AG08395 (cell line): ENCODE measurements around the gene C1orf105.
A peak's percentile ranks its signal among the peaks of the same experiment; 100 is the strongest.
"Not testable (repeated sequence)": the region's sequence is repeated elsewhere in the genome, so short reads cannot be mapped to it uniquely, and the experiment has no call there.

Experiments used
- DNase-seq: peaks from one replicate; pipeline ENCODE4 v3.0.0; 2012; ENCODE audit warnings: mixed read lengths, low spot score

C1orf105 gene, protein sequence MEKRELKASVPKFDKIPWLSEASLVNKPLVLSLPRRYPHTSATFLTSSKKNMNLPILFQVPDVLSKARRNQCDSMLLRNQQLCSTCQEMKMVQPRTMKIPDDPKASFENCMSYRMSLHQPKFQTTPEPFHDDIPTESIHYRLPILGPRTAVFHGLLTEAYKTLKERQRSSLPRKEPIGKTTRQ

DNA sequence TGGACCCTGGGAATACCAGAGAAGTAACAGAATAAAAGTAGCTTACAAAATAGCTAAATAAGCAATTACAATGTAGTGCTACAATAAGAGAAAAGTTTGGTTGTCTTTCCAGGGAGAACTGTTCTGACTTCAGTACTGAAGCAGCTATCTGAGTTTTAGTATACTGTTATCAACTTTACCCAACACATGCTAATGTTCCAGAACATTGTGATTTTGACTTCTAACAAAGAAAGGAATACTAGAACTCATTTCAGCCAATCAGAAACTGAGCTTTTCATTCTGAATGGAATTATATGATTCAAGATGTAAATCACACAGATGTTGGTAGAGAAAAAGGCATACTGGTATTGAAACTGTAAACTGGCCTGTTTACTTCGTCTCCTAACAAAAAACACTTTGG lies at the start of gene C1orf105:
TSS of gene C1orf105 (plus strand) at position 301 of the 400 bp plus-strand sequence. CDS start 201 bp downstream, outside the sequence.
- DNase-seq: no peak

DNA sequence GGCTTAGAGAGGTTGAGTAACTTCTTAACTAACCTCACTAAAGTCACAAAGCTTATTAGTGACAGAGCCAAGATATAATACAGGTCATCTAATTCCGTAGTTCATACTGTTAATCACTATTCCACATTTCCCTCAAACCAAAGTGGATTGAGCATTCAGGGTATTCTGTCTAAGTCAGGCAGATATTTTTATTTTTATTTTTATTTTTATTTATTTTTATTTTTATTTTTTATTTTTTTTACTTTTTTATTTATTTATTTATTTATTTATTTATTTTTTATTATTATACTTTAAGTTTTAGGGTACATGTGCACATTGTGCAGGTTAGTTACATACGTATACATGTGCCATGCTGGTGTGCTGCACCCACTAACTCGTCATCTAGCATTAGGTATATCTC lies 48.8 kb upstream of the C1orf105 start:
- DNase-seq: not testable (repeated sequence)

DNA sequence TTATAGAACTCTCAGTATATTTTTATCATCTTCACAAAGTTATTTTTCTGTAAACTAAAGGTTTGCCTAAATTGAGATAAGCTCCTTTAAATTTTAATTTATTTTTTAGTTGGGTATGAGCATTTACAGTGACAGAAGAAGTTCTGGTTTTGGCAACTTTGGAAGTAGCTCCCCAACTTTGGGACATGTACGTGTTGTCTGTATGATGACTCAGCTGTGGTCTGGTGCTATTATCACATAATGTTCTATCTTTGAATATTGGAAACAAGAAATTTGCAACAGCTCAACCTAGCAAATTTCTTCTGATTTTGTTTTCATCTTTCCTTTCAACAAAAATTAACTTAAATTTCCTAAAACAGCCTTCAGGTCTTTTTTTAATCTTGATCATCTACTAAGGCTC lies 46.6 kb upstream of the C1orf105 start:
- DNase-seq: peak; percentile 7

DNA sequence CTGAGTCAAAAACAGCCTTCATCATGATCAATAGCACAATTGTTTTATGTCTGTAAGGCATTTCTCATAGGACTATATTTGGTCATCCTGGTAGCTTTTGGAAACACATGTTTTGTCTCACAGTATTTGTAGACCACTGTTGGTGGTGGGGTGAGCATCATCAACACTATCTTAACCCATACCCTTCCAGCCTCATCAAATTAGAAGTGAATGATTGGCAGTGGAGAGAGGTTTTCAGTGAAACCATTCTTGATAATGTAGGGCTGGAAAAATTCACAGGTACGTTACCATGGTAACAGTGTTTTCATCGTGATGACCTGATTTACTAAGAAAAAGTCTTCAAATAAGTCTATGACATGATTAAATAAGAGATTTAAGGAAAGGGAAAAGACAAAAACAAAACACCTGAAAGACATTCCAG lies 45.3 kb upstream of the C1orf105 start:
- DNase-seq: no peak

DNA sequence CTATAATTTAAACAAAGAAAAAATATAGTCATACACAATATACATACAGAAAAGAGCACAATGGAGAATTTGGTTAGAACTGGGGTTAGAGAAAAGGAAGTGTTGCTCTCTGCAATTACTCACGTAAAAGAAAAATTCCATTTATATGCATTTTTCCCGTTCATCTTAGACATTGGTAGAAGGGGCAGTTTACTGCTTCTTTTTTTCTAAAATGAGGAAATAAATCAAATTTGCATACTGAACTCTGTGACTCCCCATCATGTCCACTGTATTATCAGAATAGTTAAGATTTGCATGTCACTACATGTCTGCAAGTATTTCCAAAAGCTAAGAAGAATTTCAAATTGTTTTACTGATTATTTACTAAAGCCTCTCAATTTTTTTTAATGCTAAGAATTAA lies 44.1 kb upstream of the C1orf105 start:
- no peak for DNase-seq

DNA sequence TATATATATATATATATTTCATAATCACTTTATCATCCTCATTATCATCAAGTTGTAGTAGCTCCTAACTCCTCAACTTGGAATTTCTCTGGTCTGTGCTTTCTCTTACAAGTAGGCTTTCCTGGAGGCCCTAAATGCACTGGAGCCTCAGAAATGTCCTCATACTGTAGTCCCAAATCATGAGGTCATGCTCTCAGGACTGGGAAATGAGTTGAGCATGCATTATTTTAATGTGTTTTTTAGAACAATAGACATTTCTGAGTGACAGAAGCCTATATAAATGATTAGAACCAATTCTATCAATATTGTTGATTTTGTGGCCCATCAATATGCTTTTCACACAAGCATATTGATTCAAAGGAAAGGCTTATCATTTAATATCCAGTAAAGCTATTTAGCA lies 42.9 kb upstream of the C1orf105 start:
- DNase-seq: no peak

DNA sequence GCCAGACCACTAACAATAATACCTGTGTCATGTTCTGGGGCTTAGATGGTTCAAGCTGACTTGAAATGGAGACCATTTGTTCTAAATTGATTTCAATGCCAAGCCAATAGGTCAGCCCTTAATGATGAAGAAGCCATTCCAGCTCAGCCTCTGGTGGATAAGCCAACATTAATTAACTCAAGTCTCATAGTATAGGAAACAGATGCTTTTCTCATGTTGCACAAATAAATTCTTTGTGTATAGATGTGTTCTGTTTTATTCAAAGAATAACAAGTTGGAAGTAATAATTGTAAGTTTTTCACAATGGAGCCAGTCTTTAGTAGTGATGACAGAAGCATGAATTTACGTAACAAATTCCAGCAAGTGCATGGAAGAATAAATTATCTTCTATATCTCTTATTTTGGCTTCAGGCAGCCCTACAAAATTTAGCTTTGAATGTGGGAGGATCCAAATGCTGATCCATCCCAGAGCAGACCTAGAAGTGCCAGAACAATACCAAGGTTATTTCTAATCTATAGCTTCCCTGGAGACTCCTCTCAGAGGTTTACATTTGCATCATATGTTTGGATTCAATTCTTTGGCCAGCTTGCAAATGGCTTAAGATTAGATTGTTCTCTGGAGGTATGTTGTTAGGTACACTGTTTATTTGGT lies 42.2 kb upstream of the C1orf105 start:
- no peak for DNase-seq

DNA sequence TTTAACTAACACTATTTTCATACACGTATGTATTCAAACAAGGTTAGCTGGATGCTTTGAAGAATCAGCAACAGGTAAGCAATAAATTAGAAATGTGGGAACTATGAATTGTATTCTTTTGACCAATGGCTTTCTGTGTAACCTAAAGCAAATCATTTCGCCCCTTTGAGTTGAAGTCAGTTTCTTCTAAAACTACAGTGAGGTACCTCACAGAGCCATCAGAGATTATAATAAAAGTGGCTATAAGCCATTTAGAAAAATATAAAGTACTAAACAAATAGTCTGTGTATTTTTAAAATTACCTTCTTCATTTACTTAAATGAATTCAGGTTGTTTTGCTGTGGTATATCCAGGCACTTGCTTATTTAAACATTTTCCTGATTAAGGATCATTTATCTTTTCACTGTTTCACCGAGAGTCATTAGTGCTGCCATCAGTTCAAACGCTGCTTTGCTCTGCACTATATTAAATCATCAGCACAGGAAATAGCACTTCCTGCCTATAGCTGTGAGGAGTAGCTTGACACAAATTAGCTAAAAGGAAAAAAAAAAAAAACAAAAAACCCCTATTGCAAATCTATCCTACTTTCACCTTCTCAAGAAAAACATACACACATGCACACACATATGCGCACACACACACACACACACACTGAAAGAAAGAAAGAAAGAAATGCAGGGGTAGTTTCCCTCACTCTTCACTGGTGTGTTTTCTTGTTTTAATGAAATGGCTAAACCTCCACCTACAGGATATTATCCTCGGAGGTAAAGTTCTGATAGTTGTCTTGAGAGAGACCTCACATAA lies 39.8 kb upstream of the C1orf105 start:
- DNase-seq: no peak

DNA sequence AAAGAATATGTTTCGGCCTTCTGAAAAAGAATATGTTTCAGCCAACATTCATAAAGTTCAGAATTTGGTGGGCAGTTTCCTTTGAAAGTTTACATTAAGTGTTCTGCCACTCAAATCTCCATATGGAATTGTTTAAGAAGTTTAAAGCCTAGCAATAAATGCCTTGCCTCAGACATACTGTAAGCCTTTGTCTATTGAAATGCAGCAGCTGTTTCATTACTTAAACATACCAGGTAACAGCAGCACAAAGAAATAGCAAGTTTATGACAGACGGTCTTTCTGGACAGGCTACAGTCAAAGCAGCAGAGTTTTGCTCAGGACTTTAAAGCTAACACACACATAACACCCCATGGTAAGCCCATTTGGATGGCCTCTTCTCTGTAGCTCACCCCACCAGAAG lies 38.5 kb upstream of the C1orf105 start:
- no peak for DNase-seq

DNA sequence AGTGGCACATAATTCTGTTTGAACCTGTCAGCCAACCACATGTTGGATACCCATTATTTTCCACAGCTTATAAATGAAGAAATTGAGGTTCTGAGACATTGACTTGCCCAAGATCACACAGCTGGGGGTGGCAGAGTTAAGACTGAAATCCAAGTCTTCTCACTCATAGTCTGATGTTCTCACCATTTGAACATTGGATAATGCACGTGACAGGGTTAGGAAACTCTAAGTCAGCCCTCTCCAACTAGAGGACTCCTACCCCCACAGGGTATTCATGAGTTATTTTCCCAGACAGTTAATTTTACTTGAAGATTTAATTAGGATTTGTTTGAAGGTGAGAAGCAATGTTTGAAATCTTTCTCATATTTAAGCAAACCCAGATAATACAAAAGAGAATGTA lies 38.1 kb upstream of the C1orf105 start:
- no peak for DNase-seq

DNA sequence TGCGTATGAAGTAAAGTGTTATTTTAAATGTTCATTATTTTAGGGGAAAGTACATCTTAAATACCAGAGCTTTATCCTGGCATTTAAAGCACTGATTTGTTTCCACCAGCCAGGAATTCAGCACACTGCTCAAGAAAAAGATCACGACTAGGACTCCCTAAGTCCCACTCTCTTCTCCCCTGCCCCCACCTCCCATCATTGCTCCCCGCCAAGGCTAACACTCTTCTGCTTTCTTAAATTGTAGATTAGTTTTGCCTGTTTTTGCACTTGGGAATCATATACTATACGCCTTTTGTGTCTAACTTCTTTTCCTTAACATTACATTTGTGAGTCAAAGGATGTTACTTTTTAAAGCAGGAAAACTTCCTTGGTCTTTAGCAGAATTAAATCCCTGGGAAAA lies 37.5 kb upstream of the C1orf105 start:
- DNase-seq: no peak

DNA sequence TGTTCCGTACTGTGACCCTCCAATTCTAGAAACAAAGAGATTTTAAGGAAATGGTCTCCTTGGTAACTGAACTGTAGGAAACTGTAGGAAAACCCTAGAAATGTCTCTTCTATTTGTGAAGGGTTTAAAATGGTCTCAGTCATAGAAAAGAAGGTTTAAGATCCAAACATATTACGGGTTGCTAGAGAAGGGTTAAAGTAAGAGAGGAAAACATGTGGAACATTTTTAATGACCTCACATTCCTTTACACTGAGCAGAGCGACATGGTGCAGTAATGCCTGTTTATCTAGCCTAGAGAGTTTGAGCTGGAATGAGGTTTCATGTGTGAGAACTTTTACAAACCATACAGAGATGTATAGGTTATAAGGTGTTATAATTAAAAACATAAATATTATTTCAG lies 36.9 kb upstream of the C1orf105 start:
- DNase-seq: peak; percentile 74

DNA sequence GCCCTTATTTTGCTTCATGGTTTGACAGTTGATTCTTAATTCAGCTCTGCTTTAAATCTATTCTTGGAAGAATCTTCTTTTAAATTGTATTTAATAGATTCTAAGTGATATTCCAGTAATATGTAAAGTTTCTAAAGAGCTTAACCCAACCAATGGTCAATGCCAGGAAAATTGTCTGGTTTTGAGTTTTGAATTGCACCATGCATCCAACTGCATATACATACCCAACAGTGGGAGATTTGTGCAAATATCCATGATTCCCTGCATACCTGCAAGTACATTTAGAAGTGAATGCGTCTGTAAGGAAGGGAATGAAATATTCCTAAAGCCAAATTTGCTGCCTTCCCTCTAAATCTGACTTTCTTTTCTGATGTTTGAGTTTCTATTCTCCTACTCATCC lies 35.8 kb upstream of the C1orf105 start:
- DNase-seq: no peak

DNA sequence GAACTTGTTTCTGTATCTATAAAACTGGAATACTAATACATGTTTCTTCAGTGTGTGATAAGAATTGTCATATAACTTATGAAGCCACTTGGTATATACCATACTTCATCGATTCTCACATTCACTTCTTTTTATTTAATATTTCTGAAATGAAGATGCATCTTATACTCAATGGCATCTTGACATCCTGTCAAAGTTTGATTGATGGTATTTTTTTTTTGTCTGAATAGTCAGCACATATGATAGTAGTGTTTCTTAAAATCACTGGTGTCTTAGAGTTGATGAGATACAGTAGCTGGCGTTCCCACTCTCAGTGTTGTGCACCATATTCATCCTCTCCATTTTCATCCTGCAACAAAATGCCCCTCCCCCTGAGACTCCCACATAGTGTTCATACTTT lies 34.4 kb upstream of the C1orf105 start:
- DNase-seq: no peak

DNA sequence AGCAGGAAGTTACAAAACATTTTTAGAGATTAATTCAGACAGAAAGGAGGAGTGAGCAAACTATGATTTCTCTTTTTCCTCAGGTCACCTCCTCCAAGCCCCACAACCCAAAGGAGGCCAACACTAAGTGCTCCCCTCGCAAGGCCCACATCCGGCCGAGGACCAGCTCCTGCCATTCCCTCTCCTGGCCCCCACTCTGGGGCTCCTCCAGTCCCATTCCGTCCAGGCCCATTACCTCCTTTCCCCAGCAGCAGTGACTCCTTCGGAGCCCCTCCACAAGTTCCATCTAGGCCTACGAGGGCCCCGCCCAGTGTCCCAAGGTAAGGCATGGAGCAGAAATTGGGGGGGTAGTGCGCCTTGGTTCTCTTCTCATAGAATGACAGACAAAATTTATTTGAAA lies 32.0 kb upstream of the C1orf105 start:
- DNase-seq: no peak

DNA sequence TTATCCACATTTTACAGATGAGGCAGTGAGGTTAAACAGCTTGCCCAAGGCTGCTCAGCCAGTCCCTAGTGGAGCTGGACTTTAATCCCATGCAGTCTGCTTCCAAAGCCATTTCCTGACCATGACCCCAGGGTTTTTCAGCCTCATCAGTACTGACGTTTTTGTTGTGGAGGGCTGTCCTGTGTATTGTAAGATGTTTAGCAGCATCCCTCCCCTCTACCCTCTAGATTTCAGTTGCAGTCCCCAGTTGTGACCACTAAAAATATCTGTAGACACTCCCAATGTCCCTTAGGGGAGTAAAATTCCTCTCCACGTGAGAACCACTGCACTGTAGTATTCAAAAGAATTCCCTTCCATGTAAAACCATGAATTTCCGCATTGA lies 30.2 kb upstream of the C1orf105 start:
- DNase-seq: no peak

DNA sequence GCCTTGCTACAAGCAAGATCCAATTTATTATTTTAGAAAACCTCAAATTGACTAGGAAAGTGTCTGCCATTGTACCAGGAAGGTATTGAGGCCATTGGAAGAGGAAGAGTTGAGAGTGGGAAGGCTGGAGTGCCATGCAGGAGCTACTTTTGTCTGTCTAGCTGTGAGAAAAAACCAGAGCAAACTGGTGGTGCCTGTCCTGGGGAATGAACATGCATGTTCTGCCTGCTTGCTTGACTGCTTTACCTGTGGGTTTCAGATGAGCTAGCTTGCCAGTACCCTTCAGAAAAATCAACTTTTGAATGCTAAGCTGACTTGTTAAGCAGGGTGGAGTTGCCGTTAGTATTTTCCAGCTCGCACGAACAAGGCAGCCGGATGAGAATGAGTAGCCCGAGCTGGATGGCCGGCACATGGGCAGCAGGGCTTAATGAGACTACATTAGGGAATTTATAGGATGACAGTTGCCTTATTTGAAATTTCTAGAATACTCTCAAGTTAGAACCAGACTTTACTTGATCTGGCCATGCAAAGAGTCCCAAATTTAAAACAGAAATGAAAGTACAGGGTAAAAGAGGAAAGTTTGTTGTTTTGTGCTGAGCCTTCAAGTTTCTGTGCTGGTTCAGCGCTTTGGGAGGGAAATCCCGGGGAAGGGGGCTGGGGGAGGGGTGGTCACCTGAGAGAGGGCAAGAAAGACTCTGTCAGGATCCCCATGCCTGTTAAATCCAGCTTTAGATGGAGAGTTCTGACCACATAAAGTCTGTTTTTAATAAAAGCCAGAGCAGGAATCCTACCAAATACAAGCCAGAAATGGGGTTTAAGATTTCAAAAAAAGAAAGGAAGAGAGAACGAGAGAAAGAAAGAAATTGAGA lies 29.6 kb upstream of the C1orf105 start:
- DNase-seq: peak; percentile 68

DNA sequence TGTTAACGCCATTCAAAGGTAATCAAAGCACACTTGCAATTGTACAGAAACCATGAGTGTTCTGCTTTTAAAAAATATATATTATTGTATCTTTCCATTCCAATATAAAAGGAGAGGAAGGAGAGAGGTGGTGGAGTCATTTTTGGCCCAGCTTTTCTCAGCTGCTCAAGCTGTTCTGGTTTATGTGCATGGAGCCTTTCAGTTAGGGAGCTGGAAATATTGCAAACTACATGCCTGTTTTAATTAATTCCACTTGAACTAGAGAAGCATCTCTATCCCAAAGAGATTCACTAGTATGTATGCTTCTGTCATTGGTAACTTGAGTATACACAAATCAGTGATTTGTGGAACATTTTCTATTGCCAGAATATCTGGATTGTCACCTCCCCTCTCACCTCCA lies 28.5 kb upstream of the C1orf105 start:
- no peak for DNase-seq

DNA sequence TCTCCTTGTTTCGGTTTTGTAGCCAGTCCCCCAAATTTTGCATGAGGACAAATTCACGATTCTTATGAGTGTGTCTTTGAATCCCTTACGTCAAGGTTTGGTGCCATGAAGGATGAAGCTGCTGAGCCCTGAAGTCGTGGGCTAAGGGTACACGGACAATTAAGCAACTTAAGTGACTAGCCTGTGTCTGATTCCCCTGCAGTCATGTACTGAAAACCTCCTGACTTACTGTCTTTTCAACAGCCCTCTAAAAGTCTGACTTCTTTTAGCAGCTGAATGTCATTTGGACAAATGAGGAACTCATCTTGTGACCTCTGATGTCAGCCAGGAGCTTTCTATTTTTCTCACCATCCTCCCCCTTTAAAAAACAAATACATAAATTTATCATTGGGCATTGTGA lies 27.1 kb upstream of the C1orf105 start:
- no peak for DNase-seq

DNA sequence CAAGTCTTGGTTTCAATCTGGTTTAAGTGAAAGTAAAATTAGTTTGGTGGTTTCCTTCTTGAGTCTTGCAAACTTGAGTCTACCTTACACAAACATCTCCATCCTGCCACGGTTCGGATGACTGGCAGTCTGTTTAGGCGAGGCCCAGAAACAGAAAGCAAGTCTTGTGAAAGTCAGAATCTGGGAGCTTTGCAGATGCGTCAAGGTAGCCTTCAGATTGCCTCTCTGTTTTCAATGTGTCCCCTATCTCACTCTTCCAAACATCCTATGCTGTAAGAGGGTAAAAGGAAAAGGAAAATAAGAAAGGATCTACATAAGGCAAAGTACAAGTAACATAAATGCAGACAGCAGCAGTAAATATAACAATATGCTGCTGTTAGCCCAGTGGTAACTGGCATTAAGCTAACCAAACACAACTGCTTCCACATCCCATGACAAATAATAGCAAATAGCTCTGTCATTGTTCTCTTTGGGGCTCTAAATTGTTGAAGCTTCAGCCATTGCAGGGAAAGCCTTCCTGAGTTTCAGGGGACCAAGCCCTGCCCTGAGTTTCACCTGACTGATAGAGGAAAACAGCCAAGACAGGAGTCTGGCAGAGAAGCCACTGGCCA lies 26.2 kb upstream of the C1orf105 start:
- no peak for DNase-seq

DNA sequence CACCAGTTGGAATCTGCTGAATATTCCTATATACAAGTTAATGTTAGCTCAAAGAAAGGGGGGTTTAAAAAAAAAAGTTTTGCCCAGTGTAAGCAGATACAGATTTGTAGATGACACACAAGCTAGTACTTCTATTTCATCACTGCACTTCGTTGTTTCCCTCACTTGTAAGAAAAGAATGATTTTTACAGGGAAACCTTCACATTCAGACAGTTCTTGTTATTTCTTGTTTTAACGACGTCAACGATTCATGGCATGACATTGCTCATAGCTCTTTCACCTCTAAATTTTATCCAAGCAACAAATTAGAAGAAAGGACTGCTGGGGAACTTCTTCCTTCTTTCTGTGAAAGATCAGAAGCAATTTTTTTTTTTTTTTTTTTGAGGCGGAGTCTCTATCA lies 25.7 kb upstream of the C1orf105 start:
- DNase-seq: no peak

DNA sequence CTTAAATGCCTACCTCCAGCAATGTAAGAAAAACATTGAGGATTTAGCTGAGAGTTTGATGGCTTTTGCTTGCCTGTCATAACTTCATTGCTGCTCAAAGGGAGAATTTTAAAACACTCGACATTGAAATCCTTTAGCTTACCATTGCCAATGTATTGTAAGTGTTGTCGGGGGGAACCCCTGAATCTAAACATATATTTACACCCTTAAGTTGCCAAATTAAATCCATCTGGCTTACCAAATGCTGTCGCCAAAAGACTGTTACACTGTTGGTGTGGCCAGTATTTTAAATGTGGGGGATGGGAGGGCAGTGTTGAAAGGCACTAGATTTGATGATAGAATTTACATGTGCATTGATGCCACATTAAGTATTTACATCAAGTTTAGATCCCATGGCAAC lies 24.9 kb upstream of the C1orf105 start:
- no peak for DNase-seq
